ENCODE data around the gene TFPI2.

Gene TFPI2

GRCh38 chr7:93856323-93856722 is 34.2 kb downstream of the TFPI2 start:
- H3K9me3 Mint-ChIP-seq = no peaks in the 10 kb centered on the region
- no peak overlapping the region for H3K27ac Mint-ChIP-seq
- ATAC-seq (ENCODE audit: low read depth) = no peak
- H3K36me3 Mint-ChIP-seq = no peaks in the 10 kb centered on the region
- no peak overlapping the region for H3K4me3 Mint-ChIP-seq
- DNase-seq (ENCODE audit: low spot score in 2 of 2) = no peak
- peaks cover 4% of the 10 kb centered on the region for H3K27me3 Mint-ChIP-seq
- no peaks in the 10 kb centered on the region for H3K4me1 Mint-ChIP-seq

GRCh38 chr7:93855797-93856196 is 34.8 kb downstream of the TFPI2 start:
- no peaks in the 10 kb centered on the region for H3K9me3 Mint-ChIP-seq
- ATAC-seq (ENCODE audit: low read depth) (no peak), DNase-seq (ENCODE audit: low spot score in 2 of 2) (no peak)
- H3K36me3 Mint-ChIP-seq = no peaks in the 10 kb centered on the region
- H3K27me3 Mint-ChIP-seq = peaks cover 4% of the 10 kb centered on the region
- H3K4me3 Mint-ChIP-seq = no peak overlapping the region
- H3K27ac Mint-ChIP-seq = no peak overlapping the region
- H3K4me1 Mint-ChIP-seq = no peaks in the 10 kb centered on the region

GRCh38 chr7:93854480-93854879 is 36.1 kb downstream of the TFPI2 start:
- Mint-ChIP-seq H3K27me3 (peaks cover 4% of the 10 kb centered on the region), H3K36me3 (no peaks in the 10 kb centered on the region), H3K27ac (no peak overlapping the region), H3K4me3 (no peak overlapping the region), H3K4me1 (no peaks in the 10 kb centered on the region), H3K9me3 (no peaks in the 10 kb centered on the region)
- DNase-seq (ENCODE audit: low spot score in 2 of 2) (no peak), ATAC-seq (ENCODE audit: low read depth) (no peak)

GRCh38 chr7:93851536-93851935 is 39.0 kb downstream of the TFPI2 start:
- no peak overlapping the region for H3K27ac Mint-ChIP-seq
- H3K36me3 Mint-ChIP-seq = no peaks in the 10 kb centered on the region
- peaks cover 6% of the 10 kb centered on the region for H3K27me3 Mint-ChIP-seq
- H3K9me3 Mint-ChIP-seq = no peaks in the 10 kb centered on the region
- ATAC-seq (ENCODE audit: low read depth) (no peak), DNase-seq (ENCODE audit: low spot score in 2 of 2) (no peak)
- H3K4me1 Mint-ChIP-seq = no peaks in the 10 kb centered on the region
- H3K4me3 Mint-ChIP-seq = no peak overlapping the region

- DNase-seq (ENCODE audit: low spot score in 2 of 2) = no peak
- no peaks in the 10 kb centered on the region for H3K36me3 Mint-ChIP-seq
Measured at GRCh38 chr7:93843260-93843659, 47.3 kb downstream of the TFPI2 start.

GRCh38 chr7:93838966-93839365 is 51.6 kb downstream of the TFPI2 start:
- no peak overlapping the region for H3K27ac Mint-ChIP-seq

More at GRCh38 chr7:93843260-93843659, 47.3 kb downstream of the TFPI2 start:
- Mint-ChIP-seq H3K27me3 (peaks cover 8% of the 10 kb centered on the region), H3K4me1 (peaks cover 6% of the 10 kb centered on the region), H3K27ac (no peak overlapping the region), H3K4me3 (no peak overlapping the region), H3K9me3 (no peaks in the 10 kb centered on the region)
- ATAC-seq (ENCODE audit: low read depth) = no peak

GRCh38 chr7:93837245-93837644 is 53.3 kb downstream of the TFPI2 start:
- ATAC-seq (ENCODE audit: low read depth) = no peak
- Mint-ChIP-seq H3K27me3 (peaks cover 4% of the 10 kb centered on the region), H3K4me3 (no peak overlapping the region), H3K27ac (no peak overlapping the region), H3K36me3 (no peaks in the 10 kb centered on the region), H3K9me3 (no peaks in the 10 kb centered on the region), H3K4me1 (peaks cover 5% of the 10 kb centered on the region)
- DNase-seq (ENCODE audit: low spot score in 2 of 2) = no peak

More at GRCh38 chr7:93838966-93839365, 51.6 kb downstream of the TFPI2 start:
- H3K36me3 Mint-ChIP-seq = no peaks in the 10 kb centered on the region
- no peaks in the 10 kb centered on the region for H3K9me3 Mint-ChIP-seq
- no peak overlapping the region for H3K4me3 Mint-ChIP-seq
- DNase-seq (ENCODE audit: low spot score in 2 of 2) (no peak), ATAC-seq (ENCODE audit: low read depth) (no peak)
- peaks cover 6% of the 10 kb centered on the region for H3K4me1 Mint-ChIP-seq
- peaks cover 10% of the 10 kb centered on the region for H3K27me3 Mint-ChIP-seq

GRCh38 chr7:93836116-93836515 is 54.4 kb downstream of the TFPI2 start:
- no peak for ATAC-seq (ENCODE audit: low read depth)

GRCh38 chr7:93835702-93836101 is 54.9 kb downstream of the TFPI2 start:
- no peak overlapping the region for H3K27ac Mint-ChIP-seq
- DNase-seq (ENCODE audit: low spot score in 2 of 2) (no peak), ATAC-seq (ENCODE audit: low read depth) (no peak)
- H3K4me3 Mint-ChIP-seq = no peak overlapping the region
- no peaks in the 10 kb centered on the region for H3K36me3 Mint-ChIP-seq
- no peaks in the 10 kb centered on the region for H3K9me3 Mint-ChIP-seq
- no peaks in the 10 kb centered on the region for H3K4me1 Mint-ChIP-seq
- peaks cover 2% of the 10 kb centered on the region for H3K27me3 Mint-ChIP-seq

More at GRCh38 chr7:93836116-93836515, 54.4 kb downstream of the TFPI2 start:
- DNase-seq (ENCODE audit: low spot score in 2 of 2) = no peak
- H3K27me3 Mint-ChIP-seq = peaks cover 4% of the 10 kb centered on the region
- peaks cover 4% of the 10 kb centered on the region for H3K4me1 Mint-ChIP-seq
- no peaks in the 10 kb centered on the region for H3K9me3 Mint-ChIP-seq
- no peak overlapping the region for H3K4me3 Mint-ChIP-seq
- H3K36me3 Mint-ChIP-seq = no peaks in the 10 kb centered on the region
- H3K27ac Mint-ChIP-seq = no peak overlapping the region

Measured in memory B cell (primary cell).